K562 (cell line): ENCODE data around the gene PDZD2. TPM values are rescaled to one million over a fixed set of nuclear protein-coding genes. Genes with fewer than 3 reads are reported as not detected.

Source experiments
- ATAC-seq: fragments of 200-7000 bp; cut with Tn5 transposase; 3 replicates; pipeline ENCODE4 v1.9.1; 2020; ENCODE audit warnings: moderate library complexity
- BruUV-seq: library from RNA; stranded (reverse); fragments of 400-500 nt; replicated peaks from 2 replicates; lab custom pipeline; 2021; lab: Mats Ljungman, UMichigan
- CTCF ChIA-PET: fragments of 300-600 bp; formaldehyde crosslinking; extraction: SDS; loops from one replicate; lab custom pipeline; 2021; ENCODE audit warnings: low intra/inter-chr PET ratio; lab: Yijun Ruan, JAX
- POLR2A ChIA-PET: fragments of 300-600, 350-650 bp; sonication (Branson Sonifier 250); formaldehyde crosslinking; extraction: SDS; loops from one replicate; lab custom pipeline; 2021; ENCODE audit warnings: antibody characterized with exemption, inconsistent platforms; lab: Yijun Ruan, JAX
- DNase-seq, 4 experiments: peaks; one replicate each; pipeline versions ENCODE4 v3.0.0 to v3.0.0-alpha.2; 2011 to 2018; ENCODE audit warnings: low spot score in 3 of 4, mixed read lengths in 3 of 4; ENCODE audit errors: extremely low read depth in 1 of 4
- FAIRE-seq: peaks from 2 replicates; lab custom pipeline; 2011; peaks lifted over from hg19 to GRCh38; lab: Jason Lieb, UNC
- H2AFZ ChIP-seq: 2 replicates; pipeline ENCODE4 v1.6.0; 2011; ENCODE audit warnings: low read depth, low read length, control low read depth, inconsistent platforms
- H3K27ac ChIP-seq: fragments of 200-600 bp; 3 replicates; pipeline ENCODE4 v1.8.0; 2011; ENCODE audit warnings: low read depth, mild to moderate bottlenecking, control low read depth, inconsistent platforms, low read length, moderate library complexity, mixed read lengths; ENCODE audit errors: extremely low read depth
- H3K27me3 ChIP-seq, 2 experiments: fragments of 300-600 bp in 1 of 2; 2 replicates in 1 of 2; 3 replicates in 1 of 2; pipeline versions ENCODE4 v1.6.0 to v1.8.0; 2011; ENCODE audit warnings: inconsistent platforms in 2 of 2, low read length in 2 of 2, mild to moderate bottlenecking in 1 of 2, mixed read lengths in 1 of 2, moderate library complexity in 1 of 2; ENCODE audit not compliant: control insufficient read depth in 2 of 2, insufficient read depth in 2 of 2
- H3K36me3 ChIP-seq: fragments of 300-600 bp; 3 replicates; pipeline ENCODE4 v1.8.0; 2011; ENCODE audit warnings: mild to moderate bottlenecking, low read length, inconsistent platforms; ENCODE audit not compliant: control insufficient read depth, insufficient read depth
- H3K4me1 ChIP-seq, 2 experiments: fragments of 200-600 bp in 1 of 2; replicated peaks in 1 of 2; 2 replicates in 1 of 2; 3 replicates in 1 of 2; pipeline versions ENCODE4 v1.5.1 to v1.8.0; 2011; ENCODE audit warnings: inconsistent platforms in 2 of 2, low read length in 2 of 2, mild to moderate bottlenecking in 1 of 2, mixed read lengths in 1 of 2, moderate library complexity in 1 of 2; ENCODE audit not compliant: control insufficient read depth in 2 of 2, insufficient read depth in 2 of 2
- H3K4me2 ChIP-seq: 2 replicates; pipeline ENCODE4 v1.6.1; 2011; ENCODE audit warnings: low read length, control low read depth, inconsistent platforms, mixed read lengths; ENCODE audit not compliant: insufficient read depth
- H3K4me3 ChIP-seq: fragments of 200-600 bp; sonication (generic), shearing (Covaris generic); 2 replicates; pipeline ENCODE4 v1.5.1; 2016; ENCODE audit warnings: control low read depth, inconsistent platforms
- H3K79me2 ChIP-seq: fragments of 200-600 bp; 3 replicates; pipeline ENCODE4 v1.8.0; 2011; ENCODE audit warnings: low read length, inconsistent platforms; ENCODE audit not compliant: control insufficient read depth, insufficient read depth
- H3K9ac ChIP-seq, 2 experiments: 2 replicates each; pipeline versions ENCODE4 v1.6.0 to v1.6.1; 2011; ENCODE audit warnings: low read depth in 2 of 2, low read length in 2 of 2, control low read depth in 1 of 2, inconsistent platforms in 1 of 2, mild to moderate bottlenecking in 1 of 2, mixed read lengths in 1 of 2; ENCODE audit not compliant: insufficient read depth in 1 of 2
- H3K9me1 ChIP-seq: one replicate; pipeline ENCODE4 v1.6.0; 2011; ENCODE audit warnings: inconsistent platforms, mild to moderate bottlenecking, low read length, moderate library complexity; ENCODE audit not compliant: control insufficient read depth, insufficient read depth
- H3K9me3 ChIP-seq: replicated peaks from 2 replicates; pipeline ENCODE4 v1.5.1; 2011; ENCODE audit warnings: low read depth, low read length, inconsistent platforms; ENCODE audit not compliant: control insufficient read depth, insufficient read depth
- H4K20me1 ChIP-seq: replicated peaks from 2 replicates; pipeline ENCODE4 v1.6.1; 2011; ENCODE audit warnings: low read length, inconsistent platforms, mixed read lengths; ENCODE audit not compliant: control insufficient read depth, insufficient read depth
- HDAC1 ChIP-seq, 2 experiments: fragments of 450-650 bp; IDR thresholded peaks; 2 replicates each; pipeline ENCODE4 v1.6.1; 2016 to 2017; ENCODE audit warnings: inconsistent platforms in 1 of 2, mild to moderate bottlenecking in 1 of 2, moderate library complexity in 1 of 2
- MAX ChIP-seq: sonication (generic); formaldehyde crosslinking; IDR thresholded peaks from 2 replicates; pipeline ENCODE4 v1.9.0; 2022; ENCODE audit warnings: mild to moderate bottlenecking, missing genetic modification reagents
- RBM39 ChIP-seq: fragments of 200-400 bp; formaldehyde crosslinking; optimal IDR thresholded peaks from 2 replicates; pipeline ENCODE3; 2018; ENCODE audit warnings: low read depth, low read length
- SLC30A9 ChIP-seq: fragments of 250-450 bp; sonication (Bioruptor Pico); IDR thresholded peaks from 2 replicates; pipeline ENCODE4 v1.8.0; 2022; ENCODE audit warnings: mild to moderate bottlenecking, moderate library complexity
- ZNF282 ChIP-seq: sonication (generic); formaldehyde crosslinking; IDR thresholded peaks from 2 replicates; pipeline ENCODE4 v1.8.1; 2023; ENCODE audit warnings: missing genetic modification reagents
- ZNF79 ChIP-seq: fragments of 250-450 bp; sonication (Bioruptor Pico); IDR thresholded peaks from 2 replicates; pipeline ENCODE4 v1.4.0; 2020; ENCODE audit warnings: low read depth, mild to moderate bottlenecking, moderate library complexity
- WGBS: fragments of 100-300 bp; shearing (Covaris generic); methylation state at CpG from one replicate; pipeline ENCODE4 v1.1.6; 2016; ENCODE audit warnings: low coverage, mixed read lengths; ENCODE audit not compliant: insufficient coverage; ENCODE audit errors: missing lambda C conversion rate; 5-methylcytosine and 5-hydroxymethylcytosine counted together
- in situ Hi-C: fragments of 300-500 bp; cut with MboI; formaldehyde crosslinking; loops from 4 replicates; pipeline ENCODE4 v1.15.0; 2018; ENCODE audit warnings: inconsistent platforms, mixed read lengths
- intact Hi-C: fragments of 100-400 bp; cut with micrococcal nuclease; formaldehyde crosslinking; loops from 2 replicates; pipeline ENCODE4 v1.14.2; 2022
- polyA plus RNA-seq, 8 experiments: library from polyadenylated mRNA; depleted of rRNA in 4 of 8; stranded (reverse) in 5 of 8; unstranded in 3 of 8; fragments of >200 nt; fragmentation: Nextera tagmentation in 2 of 8; fragmentation: Illumina TruSeq in 1 of 8; extraction: Ambion mirVana in 2 of 8; extraction: Trizol in 1 of 8; gene quantifications; 2 replicates each; pipeline versions ENCODE4 v1.2.1 to v1.2.3, GENCODE V29; 2011 to 2014; ENCODE audit warnings: inconsistent platforms in 1 of 8, missing spikeins in 1 of 8
- total RNA-seq, 7 experiments: library from RNA; depleted of rRNA in 6 of 7; stranded (reverse); fragments of >200 nt in 6 of 7; fragmentation: Illumina TruSeq in 2 of 7; extraction: Trizol in 2 of 7; gene quantifications; 2 replicates each; pipeline versions ENCODE4 v1.2.1 to v1.2.3, GENCODE V29; 2011 to 2021; ENCODE audit warnings: low replicate concordance in 1 of 7

PDZD2 gene
- total and polyA plus RNA-seq, 9 of the 15 experiments (the other 6 are each of a cell fraction or from before 2014, with no cell fraction given): 0.02 to 0.08 (median 0.04) TPM; not detected in 6

- TF ChIP-seq MAX: no peak
- TF ChIP-seq HDAC1 (IDR thresholded peaks at IDR 0.05): no peak
- TF ChIP-seq SLC30A9: no peak
Measured at GRCh38 chr5:31886206-31886605, 247.3 kb downstream of the PDZD2 start (continued).

DNA sequence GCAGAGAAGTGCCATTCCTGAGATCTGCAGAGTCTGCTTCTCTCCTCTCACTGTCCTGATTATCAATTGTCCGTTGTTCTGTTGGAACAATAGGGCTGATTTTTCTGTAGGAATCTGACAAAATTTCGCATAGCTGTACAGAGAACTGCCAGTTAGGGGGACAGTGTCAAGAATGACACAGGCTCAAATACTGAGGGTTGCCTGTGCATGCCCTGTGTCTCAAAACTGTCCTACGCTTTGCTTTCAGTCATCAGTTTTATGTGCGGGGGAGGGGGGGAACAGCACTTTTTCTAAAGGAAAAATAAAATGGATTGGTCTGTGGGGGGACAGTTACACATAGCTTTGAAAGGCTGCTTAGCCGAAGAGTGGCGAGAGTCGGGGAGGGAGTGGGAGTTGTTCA, 248.6 kb downstream of the PDZD2 start:
- CTCF ChIA-PET: no interaction called here
- Histone ChIP-seq H3K4me1 (no peaks in the 10 kb centered on the region), H3K27ac (no peak overlapping the region), H3K79me2 (no peaks in the 10 kb centered on the region), H3K27me3 (peaks cover 33 to 47% of the 10 kb centered on the region in 2 experiments), H3K9me3 (no peaks in the 10 kb centered on the region), H2AFZ (no peak overlapping the region), H3K9ac (no peak overlapping the region), H3K4me2 (no peak overlapping the region), H4K20me1 (no peaks in the 10 kb centered on the region), H3K9me1 (no peaks in the 10 kb centered on the region), H3K4me3 (no peak overlapping the region), H3K36me3 (no peaks in the 10 kb centered on the region)
- intact Hi-C loops: no loop called here
- TF ChIP-seq ZNF79 (CRISPR knock-in tag): no peak
- no peak for TF ChIP-seq RBM39
- TF ChIP-seq ZNF282: no peak
- no TSS peak for BruUV-seq
- FAIRE-seq (no peak), ATAC-seq (no peak), DNase-seq (no peak)
- 10% methylated on average over 7 of the region's 7 CpGs for WGBS
- POLR2A ChIA-PET: interaction anchor here (0.5 kb wide), 1 partner anchor 209 kb away, joined by 3 read pairs; no protein-coding TSS in a partner anchor
- in situ Hi-C loops: no loop called here
